PC-9 (cell line): ENCODE measurements around the gene DMC1.

Source experiments
- CTCF ChIP-seq: fragments of 200-600 bp; sonication (generic); conservative IDR thresholded peaks from 2 replicates; pipeline ENCODE4 v1.6.1; 2017; ENCODE audit warnings: mixed run types, antibody characterized with exemption, mild to moderate bottlenecking, moderate library complexity
- EZH2 ChIP-seq: fragments of 200-600 bp; sonication (generic); IDR thresholded peaks from 2 replicates; pipeline ENCODE4 v1.8.0; 2017; ENCODE audit warnings: antibody characterized with exemption, low read depth

- TF ChIP-seq CTCF (no peak), EZH2 (no peak)
Observed at GRCh38 chr22:38569181-38569971, 607 bp downstream of the DMC1 start.
